KMS-11 (cell line): ENCODE data around the gene GNRHR.

Experiments used
- H2AFZ ChIP-seq: fragments of 200-600 bp; sonication (generic); 2 replicates; pipeline ENCODE4 v1.6.1; 2016; ENCODE audit warnings: antibody characterized with exemption, mixed run types, low read depth
- H3K27ac ChIP-seq: fragments of 200-600 bp; sonication (generic); 2 replicates; pipeline ENCODE4 v1.6.1; 2016; ENCODE audit warnings: mild to moderate bottlenecking, mixed run types
- H3K27me3 ChIP-seq: fragments of 200-600 bp; sonication (generic); 2 replicates; pipeline ENCODE4 v1.6.1; 2017; ENCODE audit warnings: mild to moderate bottlenecking, low read depth, mixed run types, moderate library complexity; ENCODE audit not compliant: insufficient read depth
- H3K36me3 ChIP-seq: fragments of 200-600 bp; sonication (generic); 2 replicates; pipeline ENCODE4 v1.6.1; 2017; ENCODE audit warnings: mild to moderate bottlenecking, mixed run types; ENCODE audit not compliant: insufficient read depth
- H3K4me1 ChIP-seq: fragments of 200-600 bp; sonication (generic); 2 replicates; pipeline ENCODE4 v1.6.1; 2016; ENCODE audit warnings: mild to moderate bottlenecking, low read depth, mixed run types; ENCODE audit not compliant: poor library complexity, severe bottlenecking
- H3K4me2 ChIP-seq: fragments of 200-600 bp; sonication (generic); 2 replicates; pipeline ENCODE4 v1.7.0; 2016; ENCODE audit warnings: mild to moderate bottlenecking, mixed run types
- H3K4me3 ChIP-seq: fragments of 200-600 bp; sonication (generic); IDR thresholded peaks from 2 replicates; pipeline ENCODE4 v1.6.1; 2017; ENCODE audit warnings: low read depth, low read length, mixed read lengths; ENCODE audit not compliant: insufficient read depth
- H3K79me2 ChIP-seq: fragments of 200-600 bp; sonication (generic); 2 replicates; pipeline ENCODE4 v1.6.1; 2016; ENCODE audit warnings: low read depth, mixed run types; ENCODE audit not compliant: insufficient read depth
- H3K9ac ChIP-seq: fragments of 200-600 bp; sonication (generic); 2 replicates; pipeline ENCODE4 v1.6.1; 2016; ENCODE audit warnings: mild to moderate bottlenecking, mixed run types
- H4K20me1 ChIP-seq: fragments of 200-600 bp; sonication (generic); 2 replicates; pipeline ENCODE4 v1.6.1; 2016; ENCODE audit warnings: mild to moderate bottlenecking, mixed run types; ENCODE audit not compliant: insufficient read depth
- TF ChIP-seq, protein P1 (sequence below): fragments of 200-600 bp; sonication (generic); conservative IDR thresholded peaks from 2 replicates; pipeline ENCODE4 v1.6.1; 2017; ENCODE audit warnings: low read depth, mild to moderate bottlenecking, antibody characterized with exemption, low read length, moderate library complexity, mixed read lengths

The GNRHR gene, protein sequence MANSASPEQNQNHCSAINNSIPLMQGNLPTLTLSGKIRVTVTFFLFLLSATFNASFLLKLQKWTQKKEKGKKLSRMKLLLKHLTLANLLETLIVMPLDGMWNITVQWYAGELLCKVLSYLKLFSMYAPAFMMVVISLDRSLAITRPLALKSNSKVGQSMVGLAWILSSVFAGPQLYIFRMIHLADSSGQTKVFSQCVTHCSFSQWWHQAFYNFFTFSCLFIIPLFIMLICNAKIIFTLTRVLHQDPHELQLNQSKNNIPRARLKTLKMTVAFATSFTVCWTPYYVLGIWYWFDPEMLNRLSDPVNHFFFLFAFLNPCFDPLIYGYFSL

DNA sequence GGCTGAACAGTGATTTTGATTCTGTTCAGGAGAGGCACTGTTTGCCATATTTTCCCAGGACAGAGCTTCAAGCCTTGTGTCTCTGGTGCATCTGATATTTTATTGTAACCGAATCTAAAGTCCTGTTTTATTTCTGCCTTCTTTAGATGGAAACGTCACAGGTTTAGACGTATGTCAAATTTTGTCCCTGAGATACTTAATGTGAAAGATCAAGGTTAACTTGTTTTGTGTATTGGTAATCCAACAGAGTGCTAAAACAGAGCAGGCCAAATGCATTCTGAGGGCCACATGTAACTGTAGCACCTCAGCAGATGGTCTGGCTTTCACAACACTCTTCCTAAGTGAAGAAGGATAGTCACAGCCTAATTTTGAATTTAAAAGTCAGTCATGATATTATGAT lies at the start of gene GNRHR:
Gene GNRHR (minus strand): TSS at position 101 of the 400 bp plus-strand sequence. CDS start 53 bp downstream, at position 48.
- no peak within 1 kb of the TSS for H2AFZ ChIP-seq
- H3K27me3 ChIP-seq = no peaks in the 10 kb centered on the region
- H3K4me2 ChIP-seq = no peak within 1 kb of the TSS
- TF ChIP-seq, protein P1, sequence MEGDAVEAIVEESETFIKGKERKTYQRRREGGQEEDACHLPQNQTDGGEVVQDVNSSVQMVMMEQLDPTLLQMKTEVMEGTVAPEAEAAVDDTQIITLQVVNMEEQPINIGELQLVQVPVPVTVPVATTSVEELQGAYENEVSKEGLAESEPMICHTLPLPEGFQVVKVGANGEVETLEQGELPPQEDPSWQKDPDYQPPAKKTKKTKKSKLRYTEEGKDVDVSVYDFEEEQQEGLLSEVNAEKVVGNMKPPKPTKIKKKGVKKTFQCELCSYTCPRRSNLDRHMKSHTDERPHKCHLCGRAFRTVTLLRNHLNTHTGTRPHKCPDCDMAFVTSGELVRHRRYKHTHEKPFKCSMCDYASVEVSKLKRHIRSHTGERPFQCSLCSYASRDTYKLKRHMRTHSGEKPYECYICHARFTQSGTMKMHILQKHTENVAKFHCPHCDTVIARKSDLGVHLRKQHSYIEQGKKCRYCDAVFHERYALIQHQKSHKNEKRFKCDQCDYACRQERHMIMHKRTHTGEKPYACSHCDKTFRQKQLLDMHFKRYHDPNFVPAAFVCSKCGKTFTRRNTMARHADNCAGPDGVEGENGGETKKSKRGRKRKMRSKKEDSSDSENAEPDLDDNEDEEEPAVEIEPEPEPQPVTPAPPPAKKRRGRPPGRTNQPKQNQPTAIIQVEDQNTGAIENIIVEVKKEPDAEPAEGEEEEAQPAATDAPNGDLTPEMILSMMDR = no peak
- H4K20me1 ChIP-seq = no peaks in the 10 kb centered on the region
- no peaks in the 10 kb centered on the region for H3K4me1 ChIP-seq
- no peaks in the 10 kb centered on the region for H3K79me2 ChIP-seq
- H3K36me3 ChIP-seq = no peaks in the 10 kb centered on the region
- no peak within 1 kb of the TSS for H3K9ac ChIP-seq
- H3K4me3 ChIP-seq = no peak within 1 kb of the TSS
- no peak within 1 kb of the TSS for H3K27ac ChIP-seq

DNA sequence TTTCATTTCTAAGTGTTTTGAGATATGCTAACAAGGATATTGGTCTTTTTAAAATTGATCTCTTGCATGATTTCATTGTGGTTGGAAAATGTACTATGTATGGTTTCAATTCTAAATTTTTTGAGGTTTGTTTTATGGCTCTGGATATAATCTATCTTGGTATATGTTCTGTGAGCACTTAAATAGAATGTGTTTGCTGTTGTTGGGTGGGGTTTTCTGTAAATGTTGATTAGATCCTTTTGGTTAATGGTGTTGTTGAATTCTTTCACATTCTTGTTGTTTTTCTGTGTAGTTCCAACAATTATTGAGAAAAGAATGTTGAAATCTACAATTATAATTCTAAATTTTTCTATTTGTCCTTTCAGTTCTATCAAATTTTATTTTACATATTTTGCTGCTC lies 42.6 kb upstream of the GNRHR start:
- Histone ChIP-seq H3K4me1 (no peaks in the 10 kb centered on the region), H3K4me3 (no peak overlapping the region), H4K20me1 (no peaks in the 10 kb centered on the region), H3K79me2 (no peaks in the 10 kb centered on the region), H3K27ac (no peak overlapping the region), H3K4me2 (no peak overlapping the region), H3K27me3 (no peaks in the 10 kb centered on the region), H3K9ac (no peak overlapping the region), H2AFZ (no peak overlapping the region), H3K36me3 (no peaks in the 10 kb centered on the region)
- TF ChIP-seq, protein P1 = no peak

DNA sequence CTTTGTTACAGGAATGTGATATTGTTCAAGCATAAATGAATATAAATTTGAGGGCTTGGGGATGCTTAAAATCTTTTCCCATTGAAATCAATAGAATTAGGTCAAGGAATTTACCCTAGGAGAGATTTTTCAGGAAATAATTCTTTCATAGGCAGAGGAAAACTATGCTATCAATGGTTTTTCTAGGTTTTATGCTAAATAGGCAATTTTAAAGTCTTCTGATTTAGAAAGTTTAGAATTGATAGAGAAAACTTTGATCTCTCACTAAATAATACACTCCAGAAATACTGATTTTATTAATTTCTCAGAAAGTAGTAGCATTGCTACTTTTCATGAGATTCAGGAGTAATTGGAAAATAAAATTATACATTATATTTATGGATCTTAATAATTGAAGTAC lies 36.5 kb upstream of the GNRHR start:
- H3K27me3 ChIP-seq = no peaks in the 10 kb centered on the region
- no peak overlapping the region for H3K27ac ChIP-seq
- H3K36me3 ChIP-seq = no peaks in the 10 kb centered on the region
- H3K4me2 ChIP-seq = no peak overlapping the region
- H3K4me1 ChIP-seq = no peaks in the 10 kb centered on the region
- H3K79me2 ChIP-seq = no peaks in the 10 kb centered on the region
- no peak overlapping the region for H3K9ac ChIP-seq
- H2AFZ ChIP-seq = no peak overlapping the region
- TF ChIP-seq, protein P1 = no peak
- H3K4me3 ChIP-seq = no peak overlapping the region
- H4K20me1 ChIP-seq = no peaks in the 10 kb centered on the region

DNA sequence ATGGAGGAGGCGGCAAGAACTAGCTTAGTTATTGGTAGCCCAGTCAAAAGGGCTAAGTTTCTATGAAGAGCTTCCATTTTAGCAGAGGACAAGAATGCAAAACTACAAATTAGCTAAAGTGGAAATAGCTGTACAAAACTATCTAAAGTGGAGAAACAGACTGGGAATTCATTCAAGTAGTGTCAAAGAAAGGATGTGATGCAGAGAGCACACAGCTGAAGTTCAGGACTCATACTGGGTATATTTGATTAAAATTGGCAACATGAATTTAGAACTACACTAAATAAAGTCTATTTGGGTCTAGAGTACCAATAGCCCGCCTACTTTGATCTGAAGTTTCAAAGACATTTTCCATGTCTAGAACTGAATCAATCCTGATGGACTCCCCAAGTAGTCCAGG lies 33.1 kb upstream of the GNRHR start:
- no peak overlapping the region for H3K4me2 ChIP-seq
- TF ChIP-seq, protein P1 = no peak
- H2AFZ ChIP-seq = no peak overlapping the region
- no peaks in the 10 kb centered on the region for H3K36me3 ChIP-seq
- no peaks in the 10 kb centered on the region for H3K4me1 ChIP-seq
- H4K20me1 ChIP-seq = no peaks in the 10 kb centered on the region
- no peak overlapping the region for H3K27ac ChIP-seq
- no peaks in the 10 kb centered on the region for H3K79me2 ChIP-seq
- no peak overlapping the region for H3K4me3 ChIP-seq
- no peaks in the 10 kb centered on the region for H3K27me3 ChIP-seq
- no peak overlapping the region for H3K9ac ChIP-seq
